ENCODE data around the gene STIM1. TPM values are rescaled to one million over a fixed set of nuclear protein-coding genes. Genes with fewer than 3 reads are reported as not detected.

STIM1 gene
- total RNA-seq, 1 donor from 2014 or later, result 60.8 TPM

DNA sequence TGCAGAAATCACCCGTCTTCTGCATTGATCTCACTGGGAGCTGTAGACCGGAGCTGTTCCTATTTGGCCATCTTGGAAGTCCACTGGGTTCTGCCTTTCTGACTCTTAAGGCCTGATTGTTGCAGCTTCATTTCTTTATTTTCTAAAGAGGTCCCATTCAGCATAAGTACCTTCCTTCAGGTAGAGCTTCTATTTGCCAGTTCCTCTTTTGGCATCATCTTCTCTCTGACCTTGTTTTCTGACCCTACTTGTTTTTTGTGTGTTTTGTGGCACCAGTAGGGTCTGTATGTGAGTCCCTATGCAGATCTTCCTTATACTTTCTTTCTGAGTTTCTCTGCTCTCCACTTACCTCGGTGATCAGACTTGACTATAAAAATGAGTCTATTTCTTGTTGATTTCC, 161.7 kb downstream of the STIM1 start:
- TF ChIP-seq, protein P1, sequence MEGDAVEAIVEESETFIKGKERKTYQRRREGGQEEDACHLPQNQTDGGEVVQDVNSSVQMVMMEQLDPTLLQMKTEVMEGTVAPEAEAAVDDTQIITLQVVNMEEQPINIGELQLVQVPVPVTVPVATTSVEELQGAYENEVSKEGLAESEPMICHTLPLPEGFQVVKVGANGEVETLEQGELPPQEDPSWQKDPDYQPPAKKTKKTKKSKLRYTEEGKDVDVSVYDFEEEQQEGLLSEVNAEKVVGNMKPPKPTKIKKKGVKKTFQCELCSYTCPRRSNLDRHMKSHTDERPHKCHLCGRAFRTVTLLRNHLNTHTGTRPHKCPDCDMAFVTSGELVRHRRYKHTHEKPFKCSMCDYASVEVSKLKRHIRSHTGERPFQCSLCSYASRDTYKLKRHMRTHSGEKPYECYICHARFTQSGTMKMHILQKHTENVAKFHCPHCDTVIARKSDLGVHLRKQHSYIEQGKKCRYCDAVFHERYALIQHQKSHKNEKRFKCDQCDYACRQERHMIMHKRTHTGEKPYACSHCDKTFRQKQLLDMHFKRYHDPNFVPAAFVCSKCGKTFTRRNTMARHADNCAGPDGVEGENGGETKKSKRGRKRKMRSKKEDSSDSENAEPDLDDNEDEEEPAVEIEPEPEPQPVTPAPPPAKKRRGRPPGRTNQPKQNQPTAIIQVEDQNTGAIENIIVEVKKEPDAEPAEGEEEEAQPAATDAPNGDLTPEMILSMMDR (IDR thresholded peaks at IDR 0.05; ENCODE audit: insufficient read depth, low read length, severe bottlenecking), result no peak
- Histone ChIP-seq H3K4me3 (ENCODE audit: low read depth, low read length) (no peak overlapping the region), H3K27me3 (ENCODE audit: control insufficient read depth, insufficient read depth, low read length) (no peaks in the 10 kb centered on the region), H3K36me3 (ENCODE audit: control insufficient read depth, insufficient read depth, low read length) (no peaks in the 10 kb centered on the region)
- FAIRE-seq (no peak), DNase-seq (ENCODE audit: low read depth) (no peak)

DNA sequence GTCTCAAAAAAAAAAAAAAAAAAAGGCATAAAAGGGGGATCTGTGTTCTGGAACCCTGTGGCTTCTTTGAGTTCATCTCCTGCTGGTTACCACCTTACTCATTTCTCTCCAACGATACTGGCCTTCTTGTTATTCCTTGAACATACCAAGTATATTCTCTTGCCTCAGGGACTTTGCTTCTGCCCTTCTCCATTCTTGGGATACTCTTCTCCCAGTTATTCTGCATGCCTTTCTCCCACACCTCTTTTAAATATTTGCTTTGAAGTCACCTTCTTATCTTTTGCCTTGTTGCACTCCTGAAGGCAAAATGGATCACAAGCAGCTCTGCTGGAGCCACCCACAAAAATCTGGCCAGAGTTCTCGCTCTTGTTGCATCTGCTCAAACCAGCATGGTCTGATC, 163.2 kb downstream of the STIM1 start:
- no peak for DNase-seq (ENCODE audit: low read depth)
- Histone ChIP-seq H3K4me3 (ENCODE audit: low read depth, low read length) (no peak overlapping the region), H3K36me3 (ENCODE audit: control insufficient read depth, insufficient read depth, low read length) (no peaks in the 10 kb centered on the region), H3K27me3 (ENCODE audit: control insufficient read depth, insufficient read depth, low read length) (no peaks in the 10 kb centered on the region)
- TF ChIP-seq, protein P1 (IDR thresholded peaks at IDR 0.05; ENCODE audit: insufficient read depth, low read length, severe bottlenecking), result no peak
- no peak for FAIRE-seq

- no peaks in the 10 kb centered on the region for H3K27me3 ChIP-seq (ENCODE audit: control insufficient read depth, insufficient read depth, low read length)
- TF ChIP-seq, protein P1 (IDR thresholded peaks at IDR 0.05; ENCODE audit: insufficient read depth, low read length, severe bottlenecking), result no peak
- no peak for FAIRE-seq
- H3K4me3 ChIP-seq (ENCODE audit: low read depth, low read length), result no peak overlapping the region
- no peak for DNase-seq (ENCODE audit: low read depth)
- H3K36me3 ChIP-seq (ENCODE audit: control insufficient read depth, insufficient read depth, low read length), result no peaks in the 10 kb centered on the region
Measured at GRCh38 chr11:4019891-4020290, 164.4 kb downstream of the STIM1 start.

DNA sequence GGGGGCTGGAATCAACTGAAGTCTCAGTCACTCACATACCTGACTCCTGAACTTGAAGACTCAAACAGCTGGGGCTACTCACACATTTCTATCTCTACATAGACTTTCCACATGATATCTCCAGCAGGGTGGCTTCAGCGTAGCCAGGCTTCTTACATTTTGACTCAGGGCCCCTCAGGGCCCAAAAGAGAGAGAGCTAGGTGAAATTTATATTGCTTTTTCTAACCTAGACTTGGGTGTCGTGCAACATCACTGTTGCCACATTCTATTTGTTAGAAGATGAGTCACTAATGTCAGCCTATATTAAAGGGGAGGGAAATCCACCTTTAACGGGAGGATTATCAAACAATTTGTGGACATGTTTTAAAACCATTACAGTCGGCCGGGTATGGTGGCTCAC, 167.2 kb downstream of the STIM1 start:
- DNase-seq (ENCODE audit: low read depth) (no peak), FAIRE-seq (no peak)
- H3K4me3 ChIP-seq (ENCODE audit: low read depth, low read length), result no peak overlapping the region
- TF ChIP-seq, protein P1 (IDR thresholded peaks at IDR 0.05; ENCODE audit: insufficient read depth, low read length, severe bottlenecking), result no peak
- no peaks in the 10 kb centered on the region for H3K36me3 ChIP-seq (ENCODE audit: control insufficient read depth, insufficient read depth, low read length)
- H3K27me3 ChIP-seq (ENCODE audit: control insufficient read depth, insufficient read depth, low read length), result no peaks in the 10 kb centered on the region

GRCh38 chr11:4025248-4025966, 169.9 kb downstream of the STIM1 start:
- Histone ChIP-seq H3K27me3 (ENCODE audit: control insufficient read depth, insufficient read depth, low read length) (no peaks in the 10 kb centered on the region), H3K36me3 (ENCODE audit: control insufficient read depth, insufficient read depth, low read length) (no peaks in the 10 kb centered on the region), H3K4me3 (ENCODE audit: low read depth, low read length) (no peak overlapping the region)
- TF ChIP-seq, protein P1 (IDR thresholded peaks at IDR 0.05; ENCODE audit: insufficient read depth, low read length, severe bottlenecking), result no peak
- DNase-seq (ENCODE audit: low read depth), result no peak
- FAIRE-seq, result no peak

GRCh38 chr11:4025967-4026324, 170.5 kb downstream of the STIM1 start:
- TF ChIP-seq, protein P1 (IDR thresholded peaks at IDR 0.05; ENCODE audit: insufficient read depth, low read length, severe bottlenecking), result no peak
- FAIRE-seq (no peak), DNase-seq (ENCODE audit: low read depth) (no peak)
- Histone ChIP-seq H3K36me3 (ENCODE audit: control insufficient read depth, insufficient read depth, low read length) (no peaks in the 10 kb centered on the region), H3K27me3 (ENCODE audit: control insufficient read depth, insufficient read depth, low read length) (no peaks in the 10 kb centered on the region), H3K4me3 (ENCODE audit: low read depth, low read length) (no peak overlapping the region)

Measured in bronchial epithelial cell (primary cell).